Erythroblast (primary cell): ENCODE data around the gene PNKP.

Experiments used
- GATA1 ChIP-seq: IDR thresholded peaks from 2 replicates; pipeline ENCODE4 v1.6.1; 2011; ENCODE audit warnings: low read depth, mild to moderate bottlenecking, control low read depth, low read length, moderate library complexity
- POLR2A ChIP-seq: IDR thresholded peaks from 2 replicates; pipeline ENCODE4 v1.6.1; 2011; ENCODE audit warnings: mild to moderate bottlenecking, low read length

DNA sequence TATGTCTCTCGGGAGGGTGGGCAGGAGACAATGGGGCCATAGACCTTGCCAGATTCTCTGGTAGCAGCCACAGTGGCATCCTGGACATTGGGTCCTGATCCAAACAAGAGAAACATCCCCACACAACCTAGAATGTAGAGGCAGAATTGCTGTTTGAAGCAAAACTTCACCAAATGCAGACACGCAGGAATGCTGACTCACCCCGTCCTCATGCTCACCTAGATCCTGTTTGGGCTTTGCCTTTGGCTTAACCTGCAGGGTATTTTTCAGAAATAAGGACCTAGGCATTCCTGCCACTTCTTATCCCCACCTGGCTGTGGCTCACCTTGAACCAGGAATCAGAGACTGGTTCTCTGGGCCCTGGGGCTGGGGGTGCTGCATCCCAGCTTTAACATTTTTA, 17.4 kb upstream of the PNKP start:
- TF ChIP-seq POLR2A, result no peak
- no peak for TF ChIP-seq GATA1
